ENCODE measurements around the gene HOXD10. TPM values are rescaled to one million over a fixed set of nuclear protein-coding genes. Genes with fewer than 3 reads are reported as not detected.

The HOXD10 gene
- total RNA-seq, 1 donor from 2014 or later = 4.4 TPM

GRCh38 chr2:176134035-176134434, 17.5 kb downstream of the HOXD10 start:
- DNase-seq (ENCODE audit: low spot score) = no peak

- DNase-seq (ENCODE audit: low spot score) = no peak
Observed at GRCh38 chr2:176135035-176135440, 18.5 kb downstream of the HOXD10 start.

GRCh38 chr2:176136374-176137251, 20.0 kb downstream of the HOXD10 start:
- peak; percentile 51 for DNase-seq (ENCODE audit: low spot score)

GRCh38 chr2:176137252-176137580, 20.6 kb downstream of the HOXD10 start:
- no peak for DNase-seq (ENCODE audit: low spot score)

GRCh38 chr2:176137906-176138305, 21.3 kb downstream of the HOXD10 start:
- no peak for DNase-seq (ENCODE audit: low spot score)

- peak; percentile 44 for DNase-seq (ENCODE audit: low spot score)
Observed at GRCh38 chr2:176138526-176138922, 21.9 kb downstream of the HOXD10 start.

- DNase-seq (ENCODE audit: low spot score) = peak; percentile 42
Observed at GRCh38 chr2:176138923-176139660, 22.5 kb downstream of the HOXD10 start.

GRCh38 chr2:176139661-176140512, 23.3 kb downstream of the HOXD10 start:
- peak; percentile 50 for DNase-seq (ENCODE audit: low spot score)

- DNase-seq (ENCODE audit: low spot score) = peak; percentile 83
Observed at GRCh38 chr2:176140513-176141317, 24.1 kb downstream of the HOXD10 start.

GRCh38 chr2:176142281-176142680, 25.7 kb downstream of the HOXD10 start:
- DNase-seq (ENCODE audit: low spot score) = no peak

- no peak for DNase-seq (ENCODE audit: low spot score)
Observed at GRCh38 chr2:176145085-176145969, 28.7 kb downstream of the HOXD10 start.

GRCh38 chr2:176146101-176146500, 29.5 kb downstream of the HOXD10 start:
- DNase-seq (ENCODE audit: low spot score) = no peak

GRCh38 chr2:176146645-176147044, 30.1 kb downstream of the HOXD10 start:
- no peak for DNase-seq (ENCODE audit: low spot score)

- no peak for DNase-seq (ENCODE audit: low spot score)
Observed at GRCh38 chr2:176147210-176147799, 30.7 kb downstream of the HOXD10 start.

- peak; percentile 70 for DNase-seq (ENCODE audit: low spot score)
Observed at GRCh38 chr2:176147800-176148496, 31.4 kb downstream of the HOXD10 start.

- peak; percentile 39 for DNase-seq (ENCODE audit: low spot score)
Observed at GRCh38 chr2:176148751-176149421, 32.3 kb downstream of the HOXD10 start.

GRCh38 chr2:176149481-176149938, 32.9 kb downstream of the HOXD10 start:
- DNase-seq (ENCODE audit: low spot score) = no peak

GRCh38 chr2:176149939-176150583, 33.5 kb downstream of the HOXD10 start:
- no peak for DNase-seq (ENCODE audit: low spot score)
